Heart left ventricle (tissue), 13 donors: ENCODE results near the gene SIGLEC8.

Experiments used
- CTCF ChIP-seq, 12 donors: fragments of 200-600 bp; sonication (generic) in 4 of 12; IDR thresholded peaks; one replicate each; pipeline versions ENCODE4 v1.5.0 to v1.8.0; 2018 to 2022; ENCODE audit warnings: antibody characterized with exemption in 12 of 12, mild to moderate bottlenecking in 5 of 12
- POLR2A ChIP-seq, 2 donors: fragments of 450-650 bp; IDR thresholded peaks; one replicate each; pipeline ENCODE4 v1.6.1; 2017; ENCODE audit warnings: antibody characterized with exemption in 2 of 2, mild to moderate bottlenecking in 2 of 2, moderate library complexity in 2 of 2
- donor health status: ischemic (EF 13 %, LVEDD 7.1; RV severe dilation, severe dysfunction).
- donor health status: DM: no; HTN: yes; CAD: no.
- donor health status: DM: no; HTN: no; CAD: no.
- donor health status: ischemic (EF 25% LVEDD 6.9; RV normal size, moderate dysfunction).
- donor health status: ischemic (EF 25% LVEDD 5.7; RV mildly dilated, moderate dysfunction).
- donor health status: ischemic (EF 35%, LVEDD 5.7; RV mildly dilated, moderate dysfunction).
- donor health status: nonischemic (EF 11% LVEDD 7.7; RV severe dilation, severe dysfunction).
- donor health status: DM: yes; HTN: yes; CAD: no.
- donor health status: PGD.
- donor health status: ischemic (EF 29% LVEDD 5.4; RV normal size, mild dysfunction).
- donor health status: nonischemic (EF 23%, LVEDD 6.1; RV moderate dilation, normal function).

- no peak for TF ChIP-seq CTCF (IDR thresholded peaks at IDR 0.05)
- TF ChIP-seq POLR2A (IDR thresholded peaks at IDR 0.05), result no peak
These were observed 48.9 kb upstream of the SIGLEC8 start for GRCh38 chr19:51507192-51507591.
